Peyer's patch (tissue), 4 donors: ENCODE measurements around the gene MUC5AC. TPM values are rescaled to one million over a fixed set of nuclear protein-coding genes. Genes with fewer than 3 reads are reported as not detected.

Experiments
- DNase-seq, 3 donors: peaks; one replicate each; pipeline ENCODE4 v3.0.0-alpha.2; 2017 to 2019
- H3K27ac ChIP-seq, 4 donors: fragments of 200-600 bp; sonication (generic); one replicate each; pipeline ENCODE4 v1.5.1; 2016 to 2019
- H3K27me3 ChIP-seq, 2 donors: fragments of 200-600 bp; sonication (generic); one replicate each; pipeline ENCODE4 v1.5.1; 2019
- H3K36me3 ChIP-seq, 3 donors: fragments of 200-600 bp; sonication (generic); one replicate each; pipeline ENCODE4 v1.5.1; 2016 to 2019
- H3K4me1 ChIP-seq, 4 donors: fragments of 200-600 bp; sonication (generic); one replicate each; pipeline ENCODE4 v1.5.1; 2016 to 2019
- H3K4me3 ChIP-seq, 4 donors: fragments of 200-600 bp; sonication (generic); 1 replicate in 3 of 4; 2 replicates in 1 of 4; pipeline ENCODE4 v1.5.1; 2016 to 2019; ENCODE audit warnings: mild to moderate bottlenecking in 1 of 4
- H3K9me3 ChIP-seq, 4 donors: fragments of 200-600 bp; sonication (generic); one replicate each; pipeline ENCODE4 v1.5.1; 2016 to 2019; ENCODE audit warnings: mild to moderate bottlenecking in 1 of 4
- CTCF ChIP-seq, 6 experiments: fragments of 450-650 bp in 4 of 6; fragments of 200-600 bp in 2 of 6; sonication (generic) in 1 of 6; IDR thresholded peaks; one replicate each; pipeline ENCODE4 v1.5.1; 2017 to 2019; ENCODE audit warnings: antibody characterized with exemption in 6 of 6, mild to moderate bottlenecking in 3 of 6, moderate library complexity in 1 of 6
- POLR2A ChIP-seq, 2 donors: fragments of 450-650 bp; IDR thresholded peaks; one replicate each; pipeline ENCODE4 v1.5.1; 2017; ENCODE audit warnings: antibody characterized with exemption in 2 of 2, mild to moderate bottlenecking in 2 of 2, moderate library complexity in 2 of 2
- total RNA-seq, 4 donors: library from RNA; depleted of rRNA; stranded (reverse); fragments of >200 nt; gene quantifications; one replicate each; pipeline ENCODE4 v1.1.0, GENCODE V29; 2016

MUC5AC gene
- total RNA-seq, 4 donors from 2014 or later, result not detected

GRCh38 chr11:1222491-1223345 lies 65.0 kb downstream of the MUC5AC start, which contains the start of gene MUC5B:
TSS of gene MUC5B (plus strand) at chr11:1223066. CDS start at chr11:1223124, 58 bp downstream.
- Histone ChIP-seq H3K9me3 (no peaks in the 10 kb centered on the region), H3K27me3 (no peaks in the 10 kb centered on the region), H3K4me1 (peaks cover 0 to 9% (median 0%) of the 10 kb centered on the region in 4 donors), H3K36me3 (no peaks in the 10 kb centered on the region), H3K4me3 (no peak within 1 kb of the TSS), H3K27ac (no peak within 1 kb of the TSS)
- DNase-seq, result peak in 2 of 3 donors; percentile 47 to 54
- TF ChIP-seq CTCF (IDR thresholded peaks at IDR 0.05) (no peak), POLR2A (IDR thresholded peaks at IDR 0.05) (no peak)

GRCh38 chr11:1223346-1224110 lies 65.8 kb downstream of the MUC5AC start:
- Histone ChIP-seq H3K9me3 (no peaks in the 10 kb centered on the region), H3K36me3 (no peaks in the 10 kb centered on the region), H3K27me3 (no peaks in the 10 kb centered on the region), H3K4me3 (no peak overlapping the region), H3K4me1 (peaks cover 0 to 9% (median 0%) of the 10 kb centered on the region in 4 donors), H3K27ac (no peak overlapping the region)
- TF ChIP-seq POLR2A (IDR thresholded peaks at IDR 0.05) (no peak), CTCF (IDR thresholded peaks at IDR 0.05) (no peak)
- peak in 2 of 3 donors; percentile 31 to 39 for DNase-seq

- H3K36me3 ChIP-seq, result no peaks in the 10 kb centered on the region
Observed at GRCh38 chr11:1224111-1224490, 66.3 kb downstream of the MUC5AC start.

GRCh38 chr11:1224491-1225385 lies 67.0 kb downstream of the MUC5AC start:
- no peak overlapping the region for H3K4me3 ChIP-seq
- H3K36me3 ChIP-seq, result no peaks in the 10 kb centered on the region
- no peaks in the 10 kb centered on the region for H3K27me3 ChIP-seq
- TF ChIP-seq POLR2A (IDR thresholded peaks at IDR 0.05) (no peak), CTCF (IDR thresholded peaks at IDR 0.05) (no peak)
- H3K27ac ChIP-seq, result no peak overlapping the region
- no peaks in the 10 kb centered on the region for H3K9me3 ChIP-seq
- peaks cover 0 to 8% (median 0%) of the 10 kb centered on the region in 4 donors for H3K4me1 ChIP-seq
- peak in 2 of 3 donors; percentile 43 to 50 for DNase-seq

More at GRCh38 chr11:1224111-1224490, 66.3 kb downstream of the MUC5AC start:
- Histone ChIP-seq H3K9me3 (no peaks in the 10 kb centered on the region), H3K27ac (no peak overlapping the region), H3K4me3 (no peak overlapping the region), H3K4me1 (peaks cover 0 to 9% (median 0%) of the 10 kb centered on the region in 4 donors), H3K27me3 (no peaks in the 10 kb centered on the region)
- TF ChIP-seq CTCF (IDR thresholded peaks at IDR 0.05) (no peak), POLR2A (IDR thresholded peaks at IDR 0.05) (no peak)
- peak in 2 of 3 donors; percentile 41 to 46 for DNase-seq
